ENCODE results near the gene INTS15. TPM values are rescaled to one million over a fixed set of nuclear protein-coding genes. Genes with fewer than 3 reads are reported as not detected.
A peak's percentile ranks its signal among the peaks of the same experiment; 100 is the strongest.

The INTS15 gene
- total RNA-seq, 1 donor from 2014 or later = 36.0 TPM

GRCh38 chr7:6613706-6614105 lies 23.9 kb downstream of the INTS15 start:
- no peak for DNase-seq (ENCODE audit: low read depth)
- H3K4me3 ChIP-seq (ENCODE audit: low read depth, low read length) = no peak overlapping the region
- peaks cover 9% of the 10 kb centered on the region for H3K27me3 ChIP-seq (ENCODE audit: control insufficient read depth, insufficient read depth, low read length)
- no peaks in the 10 kb centered on the region for H3K36me3 ChIP-seq (ENCODE audit: control insufficient read depth, insufficient read depth, low read length)
- no peak for TF ChIP-seq CTCF (IDR thresholded peaks at IDR 0.05; ENCODE audit: insufficient read depth, low read length, poor library complexity, severe bottlenecking)

GRCh38 chr7:6614953-6615722 lies 25.3 kb downstream of the INTS15 start, which contains the start of gene ZNF853:
ZNF853 (plus strand) TSS chr7:6615610; CDS start chr7:6616175, 565 bp downstream.
- Histone ChIP-seq H3K36me3 (ENCODE audit: control insufficient read depth, insufficient read depth, low read length) (no peaks in the 10 kb centered on the region), H3K27me3 (ENCODE audit: control insufficient read depth, insufficient read depth, low read length) (peaks cover 9% of the 10 kb centered on the region), H3K4me3 (ENCODE audit: low read depth, low read length) (peak within 1 kb of the TSS; percentile 51)
- TF ChIP-seq CTCF (IDR thresholded peaks at IDR 0.05; ENCODE audit: insufficient read depth, low read length, poor library complexity, severe bottlenecking) = no peak
- no peak for DNase-seq (ENCODE audit: low read depth)

- TF ChIP-seq CTCF (IDR thresholded peaks at IDR 0.05; ENCODE audit: insufficient read depth, low read length, poor library complexity, severe bottlenecking) = no peak
- Histone ChIP-seq H3K36me3 (ENCODE audit: control insufficient read depth, insufficient read depth, low read length) (no peaks in the 10 kb centered on the region), H3K27me3 (ENCODE audit: control insufficient read depth, insufficient read depth, low read length) (peaks cover 9% of the 10 kb centered on the region), H3K4me3 (ENCODE audit: low read depth, low read length) (peak overlapping the region; percentile 51)
- no peak for DNase-seq (ENCODE audit: low read depth)
Measured at GRCh38 chr7:6615723-6616555, 26.1 kb downstream of the INTS15 start.

GRCh38 chr7:6616854-6617643 lies 27.2 kb downstream of the INTS15 start:
- Histone ChIP-seq H3K36me3 (ENCODE audit: control insufficient read depth, insufficient read depth, low read length) (no peaks in the 10 kb centered on the region), H3K27me3 (ENCODE audit: control insufficient read depth, insufficient read depth, low read length) (peaks cover 9% of the 10 kb centered on the region), H3K4me3 (ENCODE audit: low read depth, low read length) (no peak overlapping the region)
- no peak for DNase-seq (ENCODE audit: low read depth)
- no peak for TF ChIP-seq CTCF (IDR thresholded peaks at IDR 0.05; ENCODE audit: insufficient read depth, low read length, poor library complexity, severe bottlenecking)

- DNase-seq (ENCODE audit: low read depth) = no peak
- TF ChIP-seq CTCF (IDR thresholded peaks at IDR 0.05; ENCODE audit: insufficient read depth, low read length, poor library complexity, severe bottlenecking) = no peak
- H3K36me3 ChIP-seq (ENCODE audit: control insufficient read depth, insufficient read depth, low read length) = no peaks in the 10 kb centered on the region
- H3K4me3 ChIP-seq (ENCODE audit: low read depth, low read length) = no peak overlapping the region
- H3K27me3 ChIP-seq (ENCODE audit: control insufficient read depth, insufficient read depth, low read length) = peaks cover 4% of the 10 kb centered on the region
Measured at GRCh38 chr7:6618621-6619020, 28.8 kb downstream of the INTS15 start.
